Body of pancreas (tissue), 4 donors: ENCODE data around the gene TTC28.

Experiments
- CTCF ChIP-seq, 7 experiments: fragments of 450-650 bp in 4 of 7; fragments of 200-600 bp in 3 of 7; sonication (generic) in 3 of 7; IDR thresholded peaks; one replicate each; pipeline ENCODE4 v1.5.1; 2016 to 2019; ENCODE audit warnings: antibody characterized with exemption in 7 of 7
- POLR2A ChIP-seq, 3 donors: fragments of 450-650 bp; IDR thresholded peaks; one replicate each; pipeline ENCODE4 v1.6.1; 2016; ENCODE audit warnings: antibody characterized with exemption in 3 of 3, mild to moderate bottlenecking in 2 of 3

GRCh38 chr22:28440592-28441390 is 238.8 kb downstream of the TTC28 start:
- TF ChIP-seq CTCF (IDR thresholded peaks at IDR 0.05): peak in 2 of 7 experiments; percentile 9 to 15
- TF ChIP-seq POLR2A (IDR thresholded peaks at IDR 0.05): no peak
